Mesenchymal stem cell (in vitro differentiated cells and primary cell): ENCODE data around the gene ADAMTS10.

Experiments
- DNase-seq: peaks from one replicate; pipeline ENCODE4 v3.0.0-alpha.2; 2013
- H2AFZ ChIP-seq: one replicate; pipeline ENCODE4 v1.6.1; 2013; ENCODE audit warnings: low read depth, mild to moderate bottlenecking, control low read depth, inconsistent platforms, low read length, moderate library complexity
- H2AK5ac ChIP-seq: 2 replicates; pipeline ENCODE4 v1.6.1; 2013; ENCODE audit warnings: low read length, moderate library complexity, mild to moderate bottlenecking, inconsistent platforms; ENCODE audit not compliant: severe bottlenecking
- H2BK120ac ChIP-seq: one replicate; pipeline ENCODE4 v1.6.1; 2013; ENCODE audit warnings: low read depth, mild to moderate bottlenecking, inconsistent platforms, low read length, moderate library complexity
- H2BK12ac ChIP-seq, 2 experiments: one replicate each; pipeline ENCODE4 v1.6.1; 2013; ENCODE audit warnings: inconsistent platforms in 2 of 2, low read length in 2 of 2, mild to moderate bottlenecking in 2 of 2, moderate library complexity in 2 of 2, control low read depth in 1 of 2
- H2BK15ac ChIP-seq: one replicate; pipeline ENCODE4 v1.6.1; 2013; ENCODE audit warnings: mild to moderate bottlenecking, low read depth, inconsistent platforms; ENCODE audit not compliant: poor library complexity, severe bottlenecking
- H2BK5ac ChIP-seq: 2 replicates; pipeline ENCODE4 v1.6.1; 2013; ENCODE audit warnings: low read depth, mild to moderate bottlenecking, low read length, control low read depth, inconsistent platforms; ENCODE audit not compliant: poor library complexity, severe bottlenecking
- H3K14ac ChIP-seq, 2 experiments: one replicate each; pipeline ENCODE4 v1.6.1; 2013; ENCODE audit warnings: inconsistent platforms in 2 of 2, low read length in 2 of 2, control low read depth in 1 of 2, mild to moderate bottlenecking in 1 of 2, moderate library complexity in 1 of 2
- H3K18ac ChIP-seq, 2 experiments: one replicate each; pipeline ENCODE4 v1.6.1; 2013; ENCODE audit warnings: inconsistent platforms in 2 of 2, low read length in 2 of 2, control low read depth in 1 of 2, low read depth in 1 of 2, mild to moderate bottlenecking in 1 of 2
- H3K23ac ChIP-seq, 2 experiments: one replicate each; pipeline ENCODE4 v1.6.1; 2013; ENCODE audit warnings: inconsistent platforms in 2 of 2, low read length in 2 of 2, mild to moderate bottlenecking in 2 of 2, moderate library complexity in 2 of 2, control low read depth in 1 of 2
- H3K27ac ChIP-seq: 2 replicates; pipeline ENCODE4 v1.5.1; 2013; ENCODE audit warnings: mild to moderate bottlenecking, moderate library complexity, low read length, control low read depth, inconsistent platforms; ENCODE audit not compliant: poor library complexity, severe bottlenecking
- H3K27me3 ChIP-seq, 2 experiments: 2 replicates each; pipeline versions ENCODE4 v1.6.1 to v1.7.0; 2013; ENCODE audit warnings: low read length in 2 of 2, mild to moderate bottlenecking in 2 of 2, moderate library complexity in 2 of 2, control low read depth in 1 of 2, inconsistent platforms in 1 of 2; ENCODE audit not compliant: control insufficient read depth in 1 of 2, insufficient read depth in 1 of 2
- H3K36me3 ChIP-seq, 2 experiments: 2 replicates each; pipeline versions ENCODE4 v1.6.1 to v1.7.0; 2013; ENCODE audit warnings: low read length in 2 of 2, control low read depth in 1 of 2, inconsistent platforms in 1 of 2, low read depth in 1 of 2, mild to moderate bottlenecking in 1 of 2; ENCODE audit not compliant: insufficient read depth in 2 of 2, control insufficient read depth in 1 of 2
- H3K4ac ChIP-seq, 2 experiments: one replicate each; pipeline ENCODE4 v1.6.1; 2013; ENCODE audit warnings: inconsistent platforms in 2 of 2, low read length in 2 of 2, mild to moderate bottlenecking in 2 of 2, moderate library complexity in 2 of 2, control low read depth in 1 of 2, low read depth in 1 of 2
- H3K4me1 ChIP-seq: 2 replicates; pipeline ENCODE4 v1.6.1; 2013; ENCODE audit warnings: low read depth, low read length, control low read depth; ENCODE audit not compliant: control insufficient read depth, insufficient read depth
- H3K4me2 ChIP-seq: 2 replicates; pipeline ENCODE4 v1.6.1; 2013; ENCODE audit warnings: low read length, mild to moderate bottlenecking, inconsistent platforms; ENCODE audit not compliant: poor library complexity, severe bottlenecking
- H3K4me3 ChIP-seq, 2 experiments: 2 replicates each; pipeline versions ENCODE4 v1.5.1 to v1.7.0; 2013; ENCODE audit warnings: low read length in 2 of 2, mild to moderate bottlenecking in 2 of 2, control low read depth in 1 of 2, low read depth in 1 of 2; ENCODE audit not compliant: insufficient read depth in 1 of 2
- H3K79me1 ChIP-seq: replicated peaks from 2 replicates; pipeline ENCODE4 v1.6.1; 2013; ENCODE audit warnings: mild to moderate bottlenecking, control low read depth, low read length, inconsistent platforms; ENCODE audit not compliant: poor library complexity, severe bottlenecking
- H3K9ac ChIP-seq: 2 replicates; pipeline ENCODE4 v1.7.0; 2013; ENCODE audit warnings: mild to moderate bottlenecking, low read length, moderate library complexity
- H3K9me3 ChIP-seq: 2 replicates; pipeline ENCODE4 v1.7.0; 2013; ENCODE audit warnings: mild to moderate bottlenecking, low read length; ENCODE audit not compliant: control insufficient read depth
- H4K8ac ChIP-seq: one replicate; pipeline ENCODE4 v1.6.1; 2013; ENCODE audit warnings: inconsistent platforms, mild to moderate bottlenecking, low read length, moderate library complexity
- H4K91ac ChIP-seq: one replicate; pipeline ENCODE4 v1.6.1; 2013; ENCODE audit warnings: mild to moderate bottlenecking, low read length, inconsistent platforms
- WGBS: methylation state at CpG from one replicate; pipeline ENCODE4 v1.1.7; 2013; ENCODE audit warnings: mixed read lengths; 5-methylcytosine and 5-hydroxymethylcytosine counted together

ADAMTS10 gene

DNA sequence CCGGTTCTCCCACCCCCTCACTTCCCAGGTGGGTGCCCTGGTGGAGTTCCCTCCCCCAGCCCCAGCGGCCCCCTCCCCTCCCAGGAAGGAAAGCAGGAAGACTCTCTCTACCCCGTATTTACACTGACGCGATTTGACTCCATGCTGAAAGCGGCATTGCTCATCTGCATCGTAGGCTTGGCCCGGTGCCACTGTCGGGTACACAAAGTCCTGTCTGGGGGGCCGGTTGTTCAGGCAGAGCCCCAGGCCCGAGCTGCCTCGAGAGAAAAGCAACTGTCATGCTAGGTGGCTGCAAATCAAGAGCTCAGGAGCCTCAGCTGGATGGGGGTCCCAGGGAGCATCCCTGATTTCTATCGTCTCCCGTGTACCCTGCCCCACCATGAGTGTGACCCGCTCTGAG, 14.9 kb downstream of the ADAMTS10 start:
- WGBS, result 87% methylated on average over 15 of the region's 15 CpGs
- H2BK15ac ChIP-seq, result no peak overlapping the region
- peaks cover 0 to 18% of the 10 kb centered on the region in 2 experiments for H3K36me3 ChIP-seq
- H3K79me1 ChIP-seq, result no peaks in the 10 kb centered on the region
- H3K18ac ChIP-seq, result no peak overlapping the region
- no peak overlapping the region for H3K4me3 ChIP-seq
- H4K91ac ChIP-seq, result no peak overlapping the region
- H4K8ac ChIP-seq, result no peak overlapping the region
- no peak overlapping the region for H3K23ac ChIP-seq
- no peak overlapping the region for H2BK5ac ChIP-seq
- no peak overlapping the region for H2AK5ac ChIP-seq
- H2AFZ ChIP-seq, result no peak overlapping the region
- H3K4me2 ChIP-seq, result no peak overlapping the region
- H2BK12ac ChIP-seq, result no peak overlapping the region
- H3K4ac ChIP-seq, result no peak overlapping the region
- H3K27ac ChIP-seq, result no peak overlapping the region
- no peak overlapping the region for H3K9ac ChIP-seq
- no peak for DNase-seq
- no peak overlapping the region for H2BK120ac ChIP-seq
- H3K4me1 ChIP-seq, result peaks cover 19% of the 10 kb centered on the region
- no peaks in the 10 kb centered on the region for H3K9me3 ChIP-seq
- H3K14ac ChIP-seq, result no peak overlapping the region
- H3K27me3 ChIP-seq, result peaks cover 0 to 17% of the 10 kb centered on the region in 2 experiments

DNA sequence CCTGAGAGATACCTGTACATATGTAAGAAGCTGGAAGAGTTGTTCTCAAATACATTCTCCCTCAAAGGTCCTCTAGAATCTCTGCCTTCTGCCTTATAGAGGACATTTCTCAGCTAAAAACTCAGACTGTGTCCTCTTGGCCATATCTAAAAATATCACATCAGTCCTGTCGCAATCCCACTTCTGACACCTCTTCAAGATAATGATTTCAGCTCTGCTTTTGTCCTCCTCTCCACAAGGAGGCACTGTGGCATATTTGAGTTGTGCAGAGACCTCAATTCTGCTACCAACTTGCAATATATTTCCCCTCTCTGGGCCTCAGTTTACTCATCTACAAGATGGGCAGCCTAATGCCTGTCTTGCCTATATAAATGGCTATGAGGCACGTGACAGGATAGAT, 16.6 kb downstream of the ADAMTS10 start:
- H4K8ac ChIP-seq, result no peak overlapping the region
- no peak overlapping the region for H2AK5ac ChIP-seq
- DNase-seq, result peak; percentile 32
- peaks cover 0 to 17% of the 10 kb centered on the region in 2 experiments for H3K27me3 ChIP-seq
- peaks cover 0 to 16% of the 10 kb centered on the region in 2 experiments for H3K36me3 ChIP-seq
- H2BK12ac ChIP-seq, result no peak overlapping the region
- H4K91ac ChIP-seq, result no peak overlapping the region
- H3K4me2 ChIP-seq, result no peak overlapping the region
- no peak overlapping the region for H3K4me3 ChIP-seq
- H3K18ac ChIP-seq, result no peak overlapping the region
- H2AFZ ChIP-seq, result no peak overlapping the region
- no peak overlapping the region for H3K23ac ChIP-seq
- H3K4me1 ChIP-seq, result peaks cover 19% of the 10 kb centered on the region
- H2BK120ac ChIP-seq, result no peak overlapping the region
- no peak overlapping the region for H3K9ac ChIP-seq
- H2BK5ac ChIP-seq, result no peak overlapping the region
- no peak overlapping the region for H3K14ac ChIP-seq
- H3K27ac ChIP-seq, result no peak overlapping the region
- 86% methylated on average over 2 of the region's 2 CpGs for WGBS
- H2BK15ac ChIP-seq, result no peak overlapping the region
- no peak overlapping the region for H3K4ac ChIP-seq
- no peaks in the 10 kb centered on the region for H3K9me3 ChIP-seq
- no peaks in the 10 kb centered on the region for H3K79me1 ChIP-seq

DNA sequence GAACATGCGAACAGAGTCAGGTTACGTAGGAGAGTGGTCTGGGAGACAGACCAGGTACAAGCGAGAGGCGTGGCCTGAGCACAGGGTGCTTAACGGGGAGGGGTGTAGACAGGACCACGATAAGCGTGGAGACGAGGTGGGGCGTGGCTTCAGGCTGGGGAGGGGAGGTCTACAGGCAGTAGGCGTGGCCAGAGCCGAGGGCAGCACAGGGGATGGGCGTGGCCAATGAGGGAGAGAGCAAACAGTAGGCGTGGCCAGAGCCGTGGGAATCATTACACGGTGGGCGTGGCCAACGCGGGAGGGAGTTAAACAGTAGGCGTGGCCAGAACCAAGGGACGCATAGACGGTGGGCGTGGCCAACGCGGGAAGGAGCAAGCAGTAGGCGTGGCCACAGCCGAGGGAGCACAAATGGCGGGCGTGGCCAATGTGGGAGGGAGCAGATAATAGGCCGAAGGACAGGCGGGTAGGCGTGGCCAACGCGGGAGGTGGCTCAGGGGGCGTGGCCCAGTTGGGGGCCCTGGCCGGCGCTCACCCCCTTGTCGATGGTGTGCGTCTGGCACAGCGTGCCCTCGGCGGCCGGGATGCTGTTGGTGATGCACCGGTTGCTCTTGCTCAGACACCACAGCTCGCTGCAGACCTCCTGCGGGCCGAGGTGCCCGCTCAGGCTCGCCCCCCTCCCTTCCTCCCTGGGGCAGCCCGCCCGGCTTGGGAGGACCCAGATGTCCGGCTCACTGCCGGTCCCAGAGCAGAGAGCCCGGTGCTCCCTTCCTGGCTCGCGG, 18.1 kb downstream of the ADAMTS10 start:
- H2AK5ac ChIP-seq, result no peak overlapping the region
- peaks cover 0 to 17% of the 10 kb centered on the region in 2 experiments for H3K27me3 ChIP-seq
- 2% methylated on average over 54 of the region's 55 CpGs for WGBS
- H3K36me3 ChIP-seq, result peaks cover 0 to 16% of the 10 kb centered on the region in 2 experiments
- DNase-seq, result peak; percentile 94
- H3K9ac ChIP-seq, result peak overlapping the region; percentile 52
- H4K91ac ChIP-seq, result peak overlapping the region; percentile 18
- H2BK12ac ChIP-seq, result no peak overlapping the region
- no peak overlapping the region for H3K14ac ChIP-seq
- no peak overlapping the region for H4K8ac ChIP-seq
- peaks cover 14% of the 10 kb centered on the region for H3K4me1 ChIP-seq
- no peak overlapping the region for H3K23ac ChIP-seq
- no peak overlapping the region for H2BK120ac ChIP-seq
- no peak overlapping the region for H2BK15ac ChIP-seq
- H3K79me1 ChIP-seq, result no peaks in the 10 kb centered on the region
- peak overlapping the region; percentile 80 for H3K4me2 ChIP-seq
- no peak overlapping the region for H3K4ac ChIP-seq
- no peak overlapping the region for H3K27ac ChIP-seq
- H3K4me3 ChIP-seq, result peak overlapping the region; percentile 40 to 68
- peak overlapping the region; percentile 44 for H2AFZ ChIP-seq
- H3K18ac ChIP-seq, result peak overlapping the region in 1 of 2 experiments; percentile 59
- no peaks in the 10 kb centered on the region for H3K9me3 ChIP-seq
- H2BK5ac ChIP-seq, result no peak overlapping the region

DNA sequence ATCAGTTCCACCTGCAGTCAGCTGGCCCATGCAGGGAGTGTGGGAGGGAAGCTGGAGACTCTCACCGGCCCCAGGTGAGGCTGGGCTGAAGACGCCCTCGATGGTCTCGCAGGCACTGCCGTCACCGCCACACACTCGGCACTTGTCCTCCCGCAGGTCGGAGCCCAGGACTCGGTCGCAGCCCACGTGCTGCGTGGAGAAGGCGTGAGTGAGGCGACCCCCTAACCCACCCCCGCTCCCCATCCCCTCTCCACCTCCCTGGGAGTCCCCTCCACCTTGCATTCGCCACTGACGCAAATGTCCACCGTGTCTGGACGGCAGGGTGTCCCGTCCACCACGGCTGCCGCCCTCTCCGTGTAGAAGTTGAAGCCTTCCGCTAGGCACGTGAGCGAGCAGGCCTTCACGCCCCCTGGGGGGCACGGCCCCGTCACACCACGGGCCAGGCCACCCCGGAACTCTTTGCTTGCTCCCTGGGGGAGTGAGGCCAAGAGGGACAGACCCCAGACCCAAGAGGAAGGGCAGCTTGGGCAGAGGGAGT, 21.3 kb downstream of the ADAMTS10 start:
- Histone ChIP-seq H4K91ac (no peak overlapping the region), H3K27me3 (peaks cover 0 to 17% of the 10 kb centered on the region in 2 experiments), H4K8ac (no peak overlapping the region), H2AFZ (no peak overlapping the region), H2BK120ac (no peak overlapping the region), H3K4ac (no peak overlapping the region), H3K9ac (no peak overlapping the region), H3K14ac (no peak overlapping the region), H2BK12ac (no peak overlapping the region), H3K79me1 (no peaks in the 10 kb centered on the region), H2AK5ac (no peak overlapping the region), H3K27ac (no peak overlapping the region), H2BK5ac (no peak overlapping the region), H3K4me3 (no peak overlapping the region), H2BK15ac (no peak overlapping the region), H3K4me2 (no peak overlapping the region), H3K4me1 (peaks cover 14% of the 10 kb centered on the region), H3K23ac (no peak overlapping the region), H3K36me3 (peaks cover 0 to 24% of the 10 kb centered on the region in 2 experiments), H3K18ac (no peak overlapping the region), H3K9me3 (no peaks in the 10 kb centered on the region)
- 87% methylated on average over 31 of the region's 32 CpGs for WGBS
- DNase-seq, result no peak
